HepG2 (cell line): Measurements from ENCODE around the gene ZNF792. TPM values are rescaled to one million over a fixed set of nuclear protein-coding genes. Genes with fewer than 3 reads are reported as not detected.

Experiments used
- BORCS8-MEF2B ChIP-seq: sonication (generic); formaldehyde crosslinking; IDR thresholded peaks from 2 replicates; pipeline ENCODE4 v1.8.0; 2022; ENCODE audit warnings: mild to moderate bottlenecking, missing genetic modification reagents
- KAT8 ChIP-seq: IDR thresholded peaks from 2 replicates; pipeline ENCODE4 v1.6.1; 2016; ENCODE audit warnings: missing genetic modification reagents, missing compliant biosample characterization
- KLF6 ChIP-seq: IDR thresholded peaks from 2 replicates; pipeline ENCODE4 v1.8.0; 2016; ENCODE audit warnings: missing biosample characterization, missing genetic modification reagents
- MAF1 ChIP-seq: sonication (generic); formaldehyde crosslinking; IDR thresholded peaks from 2 replicates; pipeline ENCODE4 v1.5.0; 2020; ENCODE audit warnings: missing genetic modification reagents, borderline replicate concordance
- MAFF ChIP-seq: IDR thresholded peaks from 2 replicates; pipeline ENCODE4 v1.6.1; 2011; ENCODE audit warnings: low read depth, low read length, improper control_type of control experiment
- MBD4 ChIP-seq: IDR thresholded peaks from 2 replicates; pipeline ENCODE4 v1.6.1; 2012; ENCODE audit warnings: low read length, inconsistent platforms, borderline replicate concordance
- NAIF1 ChIP-seq: sonication (generic); formaldehyde crosslinking; IDR thresholded peaks from 2 replicates; pipeline ENCODE4 v1.5.0; 2020; ENCODE audit warnings: mild to moderate bottlenecking, missing genetic modification reagents, borderline replicate concordance
- PHF8 ChIP-seq: sonication (generic); formaldehyde crosslinking; IDR thresholded peaks from 2 replicates; pipeline ENCODE4 v1.5.0; 2020; ENCODE audit warnings: missing genetic modification reagents
- RARA ChIP-seq: IDR thresholded peaks from 2 replicates; pipeline ENCODE4 v1.6.1; 2016; ENCODE audit warnings: missing genetic modification reagents, missing compliant biosample characterization
- WIZ ChIP-seq: sonication (generic); formaldehyde crosslinking; IDR thresholded peaks from 2 replicates; pipeline ENCODE4 v1.5.1; 2020; ENCODE audit warnings: mild to moderate bottlenecking, missing genetic modification reagents
- ZGPAT ChIP-seq: IDR thresholded peaks from 2 replicates; pipeline ENCODE4 v1.6.1; 2016; ENCODE audit warnings: mild to moderate bottlenecking
- ZIK1 ChIP-seq: sonication (generic); formaldehyde crosslinking; IDR thresholded peaks from 2 replicates; pipeline ENCODE4 v1.5.0; 2020; ENCODE audit warnings: mild to moderate bottlenecking, low read depth, missing genetic modification reagents, borderline replicate concordance
- ZNF235 ChIP-seq: sonication (generic); formaldehyde crosslinking; IDR thresholded peaks from 2 replicates; pipeline ENCODE4 v1.8.1; 2023; ENCODE audit warnings: mild to moderate bottlenecking, missing genetic modification reagents, borderline replicate concordance
- ZNF576 ChIP-seq: sonication (generic); formaldehyde crosslinking; IDR thresholded peaks from 2 replicates; pipeline ENCODE4 v1.4.0; 2020; ENCODE audit warnings: mild to moderate bottlenecking, missing genetic modification reagents
- ZNF619 ChIP-seq: sonication (generic); formaldehyde crosslinking; IDR thresholded peaks from 2 replicates; pipeline ENCODE4 v1.4.0; 2020; ENCODE audit warnings: mild to moderate bottlenecking, missing genetic modification reagents
- ZNF776 ChIP-seq: sonication (generic); formaldehyde crosslinking; IDR thresholded peaks from 2 replicates; pipeline ENCODE4 v1.4.0; 2020; ENCODE audit warnings: mild to moderate bottlenecking, missing genetic modification reagents
- ZNF782 ChIP-seq: sonication (generic); formaldehyde crosslinking; IDR thresholded peaks from 2 replicates; pipeline ENCODE4 v1.4.0; 2020; ENCODE audit warnings: missing genetic modification reagents, mild to moderate bottlenecking, borderline replicate concordance
- polyA plus RNA-seq, 8 experiments: library from polyadenylated mRNA; depleted of rRNA in 3 of 8; stranded (reverse) in 7 of 8; unstranded in 1 of 8; fragments of >200 nt; fragmentation: Illumina TruSeq in 4 of 8; extraction: Trizol in 4 of 8; gene quantifications; 2 replicates each; pipeline versions ENCODE4 v1.2.1 to v1.2.3, GENCODE V29; 2011 to 2016; ENCODE audit warnings: low read depth in 4 of 8, missing spikeins in 1 of 8, mixed read lengths in 1 of 8; ENCODE audit not compliant: insufficient read depth in 1 of 8
- total RNA-seq, 5 experiments: library from RNA; depleted of rRNA; stranded (reverse); fragments of >200 nt; fragmentation: Illumina TruSeq; extraction: Trizol; gene quantifications; 2 replicates each; pipeline ENCODE4 v1.2.3, GENCODE V29; 2016; ENCODE audit warnings: low read depth in 1 of 5
- TF ChIP-seq, protein P1 (sequence below): sonication (generic); formaldehyde crosslinking; IDR thresholded peaks from 2 replicates; pipeline ENCODE4 v1.4.0; 2020; ENCODE audit warnings: missing genetic modification reagents, borderline replicate concordance
- TF ChIP-seq, protein P2 (sequence below): sonication (generic); formaldehyde crosslinking; IDR thresholded peaks from 2 replicates; pipeline ENCODE4; 2020; ENCODE audit warnings: missing genetic modification reagents, mild to moderate bottlenecking, borderline replicate concordance
- TF ChIP-seq, protein P3 (sequence below): sonication (generic); formaldehyde crosslinking; IDR thresholded peaks from 2 replicates; pipeline ENCODE4 v1.8.1; 2023; ENCODE audit warnings: mild to moderate bottlenecking, moderate library complexity, missing genetic modification reagents
- TF ChIP-seq, protein P4 (sequence below): sonication (generic); formaldehyde crosslinking; IDR thresholded peaks from 2 replicates; pipeline ENCODE4 v1.5.1; 2020; ENCODE audit warnings: missing genetic modification reagents, mild to moderate bottlenecking, borderline replicate concordance

Gene ZNF792
- total and polyA plus RNA-seq, 2 of the 13 experiments (the other 11 are each of a cell fraction or from before 2014, with no cell fraction given): 5.5 to 11.5 TPM

GRCh38 chr19:34999498-35000337 is 35.7 kb upstream of the ZNF792 start, which contains the start of gene GRAMD1A (continued):
- TF ChIP-seq NAIF1 (CRISPR knock-in tag) (peak; percentile 17; the same call in 1 of the 2 replicates), KLF6 (CRISPR knock-in tag) (no peak), ZNF619 (CRISPR knock-in tag) (no peak), ZGPAT (CRISPR knock-in tag) (no peak; the same call in 1 of the 2 replicates), ZIK1 (no peak), MAFF (no peak), WIZ (CRISPR knock-in tag) (no peak), MBD4 (no peak), ZNF235 (CRISPR knock-in tag) (no peak), KAT8 (CRISPR knock-in tag) (peak; percentile 23; the same call in 1 of the 2 replicates), RARA (CRISPR knock-in tag) (peak; percentile 77), MAF1 (CRISPR knock-in tag) (no peak), ZNF776 (CRISPR knock-in tag) (peak; percentile 31; the same call in 1 of the 2 replicates), PHF8 (CRISPR knock-in tag) (0 out of 2 replicates have a peak, but pooled peaks have one; percentile 19), ZNF782 (CRISPR knock-in tag) (no peak), ZNF576 (CRISPR knock-in tag) (no peak), BORCS8-MEF2B (CRISPR knock-in tag) (no peak)
- TF ChIP-seq, protein P1, sequence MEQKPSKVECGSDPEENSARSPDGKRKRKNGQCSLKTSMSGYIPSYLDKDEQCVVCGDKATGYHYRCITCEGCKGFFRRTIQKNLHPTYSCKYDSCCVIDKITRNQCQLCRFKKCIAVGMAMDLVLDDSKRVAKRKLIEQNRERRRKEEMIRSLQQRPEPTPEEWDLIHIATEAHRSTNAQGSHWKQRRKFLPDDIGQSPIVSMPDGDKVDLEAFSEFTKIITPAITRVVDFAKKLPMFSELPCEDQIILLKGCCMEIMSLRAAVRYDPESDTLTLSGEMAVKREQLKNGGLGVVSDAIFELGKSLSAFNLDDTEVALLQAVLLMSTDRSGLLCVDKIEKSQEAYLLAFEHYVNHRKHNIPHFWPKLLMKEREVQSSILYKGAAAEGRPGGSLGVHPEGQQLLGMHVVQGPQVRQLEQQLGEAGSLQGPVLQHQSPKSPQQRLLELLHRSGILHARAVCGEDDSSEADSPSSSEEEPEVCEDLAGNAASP (CRISPR knock-in tag): no peak
- TF ChIP-seq, protein P2, sequence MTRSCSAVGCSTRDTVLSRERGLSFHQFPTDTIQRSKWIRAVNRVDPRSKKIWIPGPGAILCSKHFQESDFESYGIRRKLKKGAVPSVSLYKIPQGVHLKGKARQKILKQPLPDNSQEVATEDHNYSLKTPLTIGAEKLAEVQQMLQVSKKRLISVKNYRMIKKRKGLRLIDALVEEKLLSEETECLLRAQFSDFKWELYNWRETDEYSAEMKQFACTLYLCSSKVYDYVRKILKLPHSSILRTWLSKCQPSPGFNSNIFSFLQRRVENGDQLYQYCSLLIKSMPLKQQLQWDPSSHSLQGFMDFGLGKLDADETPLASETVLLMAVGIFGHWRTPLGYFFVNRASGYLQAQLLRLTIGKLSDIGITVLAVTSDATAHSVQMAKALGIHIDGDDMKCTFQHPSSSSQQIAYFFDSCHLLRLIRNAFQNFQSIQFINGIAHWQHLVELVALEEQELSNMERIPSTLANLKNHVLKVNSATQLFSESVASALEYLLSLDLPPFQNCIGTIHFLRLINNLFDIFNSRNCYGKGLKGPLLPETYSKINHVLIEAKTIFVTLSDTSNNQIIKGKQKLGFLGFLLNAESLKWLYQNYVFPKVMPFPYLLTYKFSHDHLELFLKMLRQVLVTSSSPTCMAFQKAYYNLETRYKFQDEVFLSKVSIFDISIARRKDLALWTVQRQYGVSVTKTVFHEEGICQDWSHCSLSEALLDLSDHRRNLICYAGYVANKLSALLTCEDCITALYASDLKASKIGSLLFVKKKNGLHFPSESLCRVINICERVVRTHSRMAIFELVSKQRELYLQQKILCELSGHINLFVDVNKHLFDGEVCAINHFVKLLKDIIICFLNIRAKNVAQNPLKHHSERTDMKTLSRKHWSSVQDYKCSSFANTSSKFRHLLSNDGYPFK (CRISPR knock-in tag): no peak
- TF ChIP-seq, protein P3, sequence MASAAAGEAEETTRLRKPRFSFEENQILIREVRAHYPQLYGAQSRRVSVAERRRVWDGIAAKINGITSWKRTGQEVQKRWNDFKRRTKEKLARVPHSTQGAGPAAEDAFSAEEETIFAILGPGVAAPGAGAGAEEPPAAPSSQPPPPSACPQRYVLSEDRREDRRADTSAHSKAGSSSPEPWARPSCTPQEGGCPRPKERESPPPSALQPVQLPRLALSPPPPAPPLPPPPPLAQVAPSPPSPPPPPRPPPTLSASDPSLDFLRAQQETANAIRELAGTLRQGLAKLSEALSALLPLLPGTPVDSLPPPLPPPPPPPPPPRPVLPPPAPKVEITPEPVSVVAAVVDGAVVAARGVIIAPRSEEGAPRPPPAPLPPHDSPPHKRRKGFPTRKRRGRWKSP (CRISPR knock-in tag): 0 out of 2 replicates have a peak, but pooled peaks have one; percentile 40
- TF ChIP-seq, protein P4, sequence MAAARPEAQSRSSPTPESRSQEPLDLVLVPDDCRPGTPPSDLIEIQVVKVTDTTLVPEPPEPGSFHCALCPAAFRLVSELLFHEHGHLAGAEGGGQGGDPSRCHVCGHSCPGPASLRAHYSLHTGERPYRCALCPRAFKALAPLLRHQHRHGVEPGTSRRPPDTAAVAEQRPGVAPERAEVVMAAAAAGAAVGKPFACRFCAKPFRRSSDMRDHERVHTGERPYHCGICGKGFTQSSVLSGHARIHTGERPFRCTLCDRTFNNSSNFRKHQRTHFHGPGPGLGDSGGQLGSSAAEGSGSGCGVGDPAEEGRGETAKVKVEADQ (CRISPR knock-in tag): no peak
